ENCODE results near the gene LY6G6D.
A peak's percentile ranks its signal among the peaks of the same experiment; 100 is the strongest.

LY6G6D gene

DNA sequence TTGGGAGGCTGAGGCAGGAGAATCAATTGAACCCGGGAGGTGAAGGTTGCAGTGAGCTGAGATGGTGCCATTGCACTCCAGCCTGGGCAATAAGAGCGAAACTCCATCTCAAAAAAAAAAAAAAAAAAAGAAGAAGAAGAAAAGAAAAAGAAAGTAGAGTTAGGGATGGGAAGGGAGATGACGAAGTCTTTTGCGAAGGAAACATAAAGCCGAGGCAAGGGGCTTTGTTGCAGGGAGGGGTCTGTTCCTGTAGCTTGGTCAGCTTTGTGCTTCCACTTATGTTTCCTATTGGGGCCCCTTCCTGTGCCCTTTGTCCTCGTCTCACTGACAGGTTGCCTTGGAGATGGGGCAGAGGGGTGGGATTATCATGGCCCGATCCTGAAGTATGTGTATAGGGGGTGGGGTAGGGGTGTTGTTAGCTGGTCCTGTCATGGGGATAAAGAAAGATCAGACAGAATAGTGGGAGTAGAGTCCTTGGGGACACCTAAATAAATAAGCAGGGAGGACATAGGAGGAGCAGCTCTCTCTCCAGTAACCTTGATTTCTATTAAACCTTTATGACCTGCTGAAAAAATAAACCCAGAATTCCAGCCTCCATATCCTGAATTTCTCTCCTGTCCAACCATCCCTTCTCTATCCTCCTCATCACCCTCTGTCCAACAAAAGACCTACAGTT, 22.3 kb downstream of the LY6G6D start:
- DNase-seq: no peak

GRCh38 chr6:31737991-31738979, 23.1 kb downstream of the LY6G6D start:
- DNase-seq: peak; percentile 46

DNA sequence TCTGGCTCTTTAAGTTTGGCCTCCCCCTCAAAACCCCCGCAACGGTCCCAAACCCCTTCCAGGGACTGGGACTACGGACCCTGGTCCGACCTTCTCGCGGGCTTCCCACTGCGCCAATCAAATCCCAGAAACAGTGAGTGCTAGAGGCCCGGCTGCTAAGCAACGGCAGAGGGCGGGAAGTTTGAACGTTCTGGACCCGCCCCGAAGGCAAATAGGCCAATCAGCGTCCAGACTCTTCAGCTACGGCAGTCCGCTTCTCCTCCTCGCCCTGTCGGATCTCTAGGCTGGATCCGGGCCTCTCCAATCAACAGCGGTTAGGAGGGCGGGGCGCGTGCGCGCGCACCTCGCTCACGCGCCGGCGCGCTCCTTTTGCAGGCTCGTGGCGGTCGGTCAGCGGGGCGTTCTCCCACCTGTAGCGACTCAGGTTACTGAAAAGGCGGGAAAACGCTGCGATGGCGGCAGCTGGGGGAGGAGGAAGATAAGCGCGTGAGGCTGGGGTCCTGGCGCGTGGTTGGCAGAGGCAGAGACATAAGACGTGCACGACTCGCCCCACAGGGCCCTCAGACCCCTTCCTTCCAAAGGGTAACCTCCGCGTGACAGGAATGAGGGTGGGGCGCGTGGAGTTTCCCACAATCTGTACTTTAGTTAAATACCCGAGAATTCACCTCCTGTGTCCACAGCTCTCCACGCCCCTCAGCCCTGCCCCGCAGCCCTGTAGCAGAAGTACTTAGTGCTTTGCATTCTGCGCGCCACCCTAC, 24.7 kb downstream of the LY6G6D start, which contains the start of gene MSH5:
Gene MSH5, plus strand, starts transcription at position 367 of the 758 bp plus-strand sequence. CDS start 462 bp downstream, outside the sequence.
- DNase-seq: peak; percentile 88

GRCh38 chr6:31740397-31741223, 25.5 kb downstream of the LY6G6D start:
- DNase-seq: no peak

GRCh38 chr6:31741815-31742214, 26.7 kb downstream of the LY6G6D start:
- DNase-seq: no peak

DNA sequence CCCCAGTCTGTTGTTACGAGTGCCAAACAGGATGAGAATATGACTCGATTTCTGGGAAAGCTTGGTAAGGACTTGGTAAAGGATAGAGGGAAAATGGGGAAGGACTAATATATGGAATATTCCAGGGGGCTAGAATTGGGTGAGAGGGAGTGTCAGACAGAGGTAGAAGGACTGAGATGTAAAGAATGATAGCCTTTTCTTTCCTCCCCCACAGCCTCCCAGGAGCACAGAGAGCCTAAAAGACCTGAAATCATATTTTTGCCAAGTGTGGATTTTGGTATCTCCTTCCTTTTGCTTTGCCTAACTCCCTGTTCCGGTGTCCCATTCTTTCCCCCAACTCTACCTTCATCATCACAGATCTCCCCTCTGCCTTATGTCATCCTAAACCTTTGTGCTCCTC, 27.7 kb downstream of the LY6G6D start:
- no peak for DNase-seq

DNA sequence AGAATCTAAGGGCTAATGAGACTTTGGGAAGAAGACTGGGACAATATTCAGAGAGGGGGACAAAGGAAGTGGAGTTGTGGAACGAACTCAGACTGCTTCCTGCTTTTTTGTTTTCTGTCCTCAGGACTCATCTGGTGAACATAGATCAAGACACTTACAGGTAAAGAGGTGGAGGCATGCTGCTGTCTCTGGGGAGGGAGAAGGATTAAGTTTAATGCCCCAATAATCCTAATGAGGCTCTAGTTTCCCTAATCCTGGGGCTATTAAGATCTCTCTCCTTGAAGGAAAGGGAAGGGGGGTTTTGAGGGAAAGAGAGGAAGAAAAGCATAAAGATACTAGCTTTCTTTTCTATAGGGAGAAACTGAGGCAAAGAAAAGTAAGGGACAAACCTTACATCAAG, 29.3 kb downstream of the LY6G6D start:
- no peak for DNase-seq

DNA sequence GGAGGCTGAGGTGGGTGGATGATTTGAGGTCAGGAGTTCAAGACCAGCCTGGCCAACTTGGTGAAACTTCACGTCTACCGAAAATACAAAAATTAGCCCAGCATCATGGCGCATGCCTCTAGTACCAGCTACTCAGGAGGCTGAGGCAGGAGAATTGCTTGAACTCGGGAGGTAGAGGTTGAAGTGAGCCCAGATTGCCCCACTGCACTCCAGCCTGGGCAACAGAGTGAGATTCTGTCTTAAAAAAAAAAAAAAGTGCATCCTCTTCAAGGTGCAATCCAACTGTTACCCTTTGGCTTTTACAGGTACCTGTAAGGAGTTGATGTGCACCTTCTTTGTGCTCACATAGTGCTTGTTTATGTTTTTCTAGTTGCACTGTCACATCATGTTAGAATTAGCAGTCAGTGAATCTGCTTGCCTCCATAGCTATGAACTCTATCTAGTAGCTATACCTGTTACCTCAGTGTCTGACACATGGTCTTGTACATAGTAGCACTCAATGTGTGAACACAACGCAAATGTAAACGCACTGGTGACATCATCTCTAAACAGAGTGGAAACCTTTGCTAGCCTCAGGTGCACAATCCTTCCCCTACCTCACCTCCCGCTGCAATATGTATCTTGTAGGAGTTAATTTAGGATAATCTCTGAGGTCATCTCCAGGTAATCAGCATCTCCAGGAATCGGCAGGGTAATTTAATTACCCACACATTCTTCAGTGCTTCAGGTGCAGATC, 34.3 kb downstream of the LY6G6D start:
- DNase-seq: no peak

DNA sequence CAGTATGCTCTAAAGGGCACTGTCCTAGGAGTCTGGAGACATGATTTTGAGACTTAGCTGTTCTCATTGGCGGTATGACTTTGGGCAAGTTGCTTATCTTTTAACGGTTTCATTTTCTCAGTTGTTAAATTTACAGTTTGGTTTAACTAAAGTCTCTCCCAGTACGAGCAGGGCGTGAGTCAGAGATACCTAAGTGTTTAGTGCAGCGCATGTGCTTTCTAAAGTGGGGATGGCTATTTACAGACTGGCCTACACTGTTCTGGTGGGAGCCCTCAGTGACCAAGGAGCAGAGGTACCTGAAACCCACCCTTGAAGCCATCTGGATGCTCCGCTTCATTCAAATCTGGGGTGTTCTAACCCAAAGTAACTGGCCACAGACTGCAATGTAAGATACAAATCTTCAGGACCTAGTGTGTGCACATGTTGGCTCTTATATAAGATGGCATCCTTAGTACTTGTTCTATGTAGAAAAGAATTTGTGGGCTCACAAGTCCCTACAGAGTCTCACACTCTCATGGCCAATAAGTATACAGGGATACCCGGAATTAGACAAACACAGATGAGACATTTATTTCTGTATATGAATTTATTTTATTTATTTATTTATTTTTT, 35.4 kb downstream of the LY6G6D start:
- DNase-seq: no peak

- DNase-seq: no peak
Measured at GRCh38 chr6:31752739-31753319, 37.7 kb downstream of the LY6G6D start.

GRCh38 chr6:31758281-31758680, 43.1 kb downstream of the LY6G6D start:
- no peak for DNase-seq

- DNase-seq: no peak
Measured at GRCh38 chr6:31760790-31761189, 45.6 kb downstream of the LY6G6D start.

- DNase-seq: no peak
Measured at GRCh38 chr6:31761343-31761742, 46.2 kb downstream of the LY6G6D start.

GRCh38 chr6:31762356-31762755, 47.2 kb downstream of the LY6G6D start, which contains the start of gene SAPCD1:
Gene SAPCD1 (plus strand): TSS chr6:31762656. CDS start chr6:31763055, 399 bp downstream.
- DNase-seq: no peak

GRCh38 chr6:31762878-31763618, 47.9 kb downstream of the LY6G6D start:
- DNase-seq: no peak

GRCh38 chr6:31763619-31763940, 48.4 kb downstream of the LY6G6D start:
- no peak for DNase-seq

DNA sequence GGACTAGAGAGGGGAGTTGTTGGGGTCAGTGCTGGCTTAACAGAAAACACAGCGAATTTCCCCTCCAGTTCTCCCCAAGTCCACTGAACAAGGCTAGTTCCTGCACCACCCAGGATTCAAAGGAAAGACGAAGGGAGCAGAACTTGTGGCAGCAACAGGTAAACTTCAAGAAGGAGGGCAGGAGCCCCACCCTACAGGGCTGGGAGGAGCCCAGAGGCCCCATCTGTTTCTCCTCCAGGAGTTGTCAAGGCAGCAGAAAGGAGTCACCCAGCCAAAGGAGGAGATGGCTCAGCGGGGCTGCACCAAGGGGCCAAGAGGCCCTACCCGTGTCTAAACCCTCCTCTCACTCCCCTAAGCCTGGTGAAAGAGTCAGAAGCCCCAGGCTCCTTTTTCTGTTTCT, 49.0 kb downstream of the LY6G6D start:
- no peak for DNase-seq

DNA sequence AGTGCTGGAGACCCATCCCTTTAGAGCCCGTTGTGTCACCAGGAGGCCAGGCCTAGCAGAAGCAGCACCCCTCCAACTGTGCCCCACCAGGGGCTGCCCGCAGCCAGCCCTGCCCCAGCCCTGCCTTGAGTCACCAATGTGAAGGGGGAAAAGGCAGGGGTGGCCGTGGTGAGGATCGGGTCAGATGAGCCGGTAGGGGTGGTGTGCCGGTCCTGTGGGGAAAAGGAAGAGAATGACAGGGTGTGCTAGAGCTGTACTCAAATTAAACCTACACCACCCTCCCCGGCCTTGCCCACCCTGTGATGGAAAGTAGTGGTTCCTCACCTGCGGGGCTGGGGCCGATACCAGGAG, 50.4 kb downstream of the LY6G6D start:
- DNase-seq: no peak

- no peak for DNase-seq
Measured at GRCh38 chr6:31765910-31766794, 51.0 kb downstream of the LY6G6D start.

Measured in T-helper 9 cell (primary cell).